ENCODE measurements around the gene BMS1. TPM values are rescaled to one million over a fixed set of nuclear protein-coding genes. Genes with fewer than 3 reads are reported as not detected.
A peak's percentile ranks its signal among the peaks of the same experiment; 100 is the strongest.
"Not testable (repeated sequence)": the region's sequence is repeated elsewhere in the genome, so short reads cannot be mapped to it uniquely, and the experiment has no call there.

Gene BMS1, protein sequence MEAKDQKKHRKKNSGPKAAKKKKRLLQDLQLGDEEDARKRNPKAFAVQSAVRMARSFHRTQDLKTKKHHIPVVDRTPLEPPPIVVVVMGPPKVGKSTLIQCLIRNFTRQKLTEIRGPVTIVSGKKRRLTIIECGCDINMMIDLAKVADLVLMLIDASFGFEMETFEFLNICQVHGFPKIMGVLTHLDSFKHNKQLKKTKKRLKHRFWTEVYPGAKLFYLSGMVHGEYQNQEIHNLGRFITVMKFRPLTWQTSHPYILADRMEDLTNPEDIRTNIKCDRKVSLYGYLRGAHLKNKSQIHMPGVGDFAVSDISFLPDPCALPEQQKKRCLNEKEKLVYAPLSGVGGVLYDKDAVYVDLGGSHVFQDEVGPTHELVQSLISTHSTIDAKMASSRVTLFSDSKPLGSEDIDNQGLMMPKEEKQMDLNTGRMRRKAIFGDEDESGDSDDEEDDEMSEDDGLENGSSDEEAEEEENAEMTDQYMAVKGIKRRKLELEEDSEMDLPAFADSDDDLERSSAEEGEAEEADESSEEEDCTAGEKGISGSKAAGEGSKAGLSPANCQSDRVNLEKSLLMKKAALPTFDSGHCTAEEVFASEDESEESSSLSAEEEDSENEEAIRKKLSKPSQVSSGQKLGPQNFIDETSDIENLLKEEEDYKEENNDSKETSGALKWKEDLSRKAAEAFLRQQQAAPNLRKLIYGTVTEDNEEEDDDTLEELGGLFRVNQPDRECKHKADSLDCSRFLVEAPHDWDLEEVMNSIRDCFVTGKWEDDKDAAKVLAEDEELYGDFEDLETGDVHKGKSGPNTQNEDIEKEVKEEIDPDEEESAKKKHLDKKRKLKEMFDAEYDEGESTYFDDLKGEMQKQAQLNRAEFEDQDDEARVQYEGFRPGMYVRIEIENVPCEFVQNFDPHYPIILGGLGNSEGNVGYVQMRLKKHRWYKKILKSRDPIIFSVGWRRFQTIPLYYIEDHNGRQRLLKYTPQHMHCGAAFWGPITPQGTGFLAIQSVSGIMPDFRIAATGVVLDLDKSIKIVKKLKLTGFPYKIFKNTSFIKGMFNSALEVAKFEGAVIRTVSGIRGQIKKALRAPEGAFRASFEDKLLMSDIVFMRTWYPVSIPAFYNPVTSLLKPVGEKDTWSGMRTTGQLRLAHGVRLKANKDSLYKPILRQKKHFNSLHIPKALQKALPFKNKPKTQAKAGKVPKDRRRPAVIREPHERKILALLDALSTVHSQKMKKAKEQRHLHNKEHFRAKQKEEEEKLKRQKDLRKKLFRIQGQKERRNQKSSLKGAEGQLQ
- total RNA-seq = 10 to 100 TPM; 11.6 to 14.9 (median 14.2) TPM

DNA sequence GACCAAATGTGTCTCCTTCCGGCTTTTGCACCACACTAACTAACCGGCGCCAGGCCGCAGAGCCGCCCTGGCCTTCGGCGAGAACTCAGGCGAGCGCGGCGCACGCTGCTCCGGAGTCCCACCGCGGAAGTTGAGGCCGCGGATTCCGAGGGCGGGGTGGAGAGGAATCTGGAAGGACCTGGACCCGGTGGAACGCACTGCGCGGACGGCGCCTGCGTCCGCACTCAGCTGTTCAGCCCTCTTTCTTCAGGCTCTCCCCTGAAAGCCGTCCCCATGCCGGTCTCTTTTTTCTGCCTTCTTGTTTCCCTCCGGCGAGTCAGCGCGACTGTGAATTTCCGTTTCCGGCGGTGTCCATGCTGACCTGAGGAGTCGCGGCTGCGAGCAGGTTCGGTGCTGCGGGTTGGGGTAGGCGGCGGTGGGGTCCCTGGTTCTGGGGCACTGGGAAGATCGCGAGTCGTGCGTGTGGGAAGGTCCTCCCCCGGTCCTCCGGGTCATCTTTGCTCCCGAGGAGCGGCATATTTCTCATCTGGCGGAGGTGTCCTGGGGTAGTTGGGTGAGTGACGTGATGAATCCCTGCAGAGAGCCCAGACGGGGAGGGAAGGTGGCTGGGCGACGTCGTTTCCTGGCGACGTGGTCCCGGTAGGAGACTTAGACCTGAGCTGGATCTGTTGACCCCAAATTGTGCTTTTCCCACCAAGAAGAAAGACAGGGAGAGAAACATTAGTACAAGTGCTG is at the start of gene BMS1:
BMS1 (plus strand) TSS at position 350 of the 735 bp plus-strand sequence. CDS start 1,600 bp downstream, outside the sequence.
- Histone ChIP-seq H3K27me3 (no peaks in the 10 kb centered on the region), H3K27ac (peak within 1 kb of the TSS; percentile 85 to 92 (median 88)), H3K9me3 (no peaks in the 10 kb centered on the region), H3K4me1 (peaks cover 0 to 26% (median 3%) of the 10 kb centered on the region in 4 donors), H3K4me3 (peak within 1 kb of the TSS; percentile 57 to 88 (median 72)), H3K36me3 (peaks cover 0 to 31% (median 2%) of the 10 kb centered on the region in 3 donors)
- 0 to 1% methylated on average over 50 to 57 of the region's 60 CpGs for WGBS, 2 donors
- TF ChIP-seq POLR2A (IDR thresholded peaks at IDR 0.05) = peak; percentile 45 to 68
- TF ChIP-seq, protein P1, sequence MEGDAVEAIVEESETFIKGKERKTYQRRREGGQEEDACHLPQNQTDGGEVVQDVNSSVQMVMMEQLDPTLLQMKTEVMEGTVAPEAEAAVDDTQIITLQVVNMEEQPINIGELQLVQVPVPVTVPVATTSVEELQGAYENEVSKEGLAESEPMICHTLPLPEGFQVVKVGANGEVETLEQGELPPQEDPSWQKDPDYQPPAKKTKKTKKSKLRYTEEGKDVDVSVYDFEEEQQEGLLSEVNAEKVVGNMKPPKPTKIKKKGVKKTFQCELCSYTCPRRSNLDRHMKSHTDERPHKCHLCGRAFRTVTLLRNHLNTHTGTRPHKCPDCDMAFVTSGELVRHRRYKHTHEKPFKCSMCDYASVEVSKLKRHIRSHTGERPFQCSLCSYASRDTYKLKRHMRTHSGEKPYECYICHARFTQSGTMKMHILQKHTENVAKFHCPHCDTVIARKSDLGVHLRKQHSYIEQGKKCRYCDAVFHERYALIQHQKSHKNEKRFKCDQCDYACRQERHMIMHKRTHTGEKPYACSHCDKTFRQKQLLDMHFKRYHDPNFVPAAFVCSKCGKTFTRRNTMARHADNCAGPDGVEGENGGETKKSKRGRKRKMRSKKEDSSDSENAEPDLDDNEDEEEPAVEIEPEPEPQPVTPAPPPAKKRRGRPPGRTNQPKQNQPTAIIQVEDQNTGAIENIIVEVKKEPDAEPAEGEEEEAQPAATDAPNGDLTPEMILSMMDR (IDR thresholded peaks at IDR 0.05) = no peak
- TF ChIP-seq EP300 (IDR thresholded peaks at IDR 0.05) = peak; percentile 76 to 93
- DNase-seq (ENCODE audit: low spot score in 2 of 2) = peak; percentile 68 to 83

DNA sequence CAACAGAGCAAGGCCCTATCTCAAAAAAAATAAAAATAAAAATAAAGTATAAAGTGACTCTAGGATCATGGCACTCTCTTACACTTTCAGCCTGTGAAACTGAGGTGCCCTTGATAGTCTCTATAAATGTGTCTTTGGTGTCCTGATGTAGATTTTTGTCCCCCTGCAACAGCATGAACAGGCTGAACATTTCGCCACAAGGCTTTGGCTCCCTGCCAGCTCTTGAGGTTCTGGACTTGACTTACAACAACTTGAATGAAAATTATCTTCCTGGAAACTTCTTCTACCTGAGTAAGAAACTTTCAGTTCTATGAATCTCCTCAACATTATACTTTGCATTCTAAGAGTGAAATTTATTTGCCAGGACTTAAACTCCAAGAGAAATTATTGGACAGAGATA is 48.1 kb upstream of the BMS1 start:
- no peaks in the 10 kb centered on the region for H3K27me3 ChIP-seq
- no peaks in the 10 kb centered on the region for H3K36me3 ChIP-seq
- DNase-seq (ENCODE audit: low spot score in 2 of 2) = peak in 1 of 2 donors; percentile 24
- WGBS, 2 donors = 27 to 31% methylated on average over 1 of the region's 1 CpG
- no peaks in the 10 kb centered on the region for H3K4me1 ChIP-seq
- no peaks in the 10 kb centered on the region for H3K9me3 ChIP-seq
- TF ChIP-seq POLR2A (IDR thresholded peaks at IDR 0.05) = no peak
- TF ChIP-seq, protein P1 (IDR thresholded peaks at IDR 0.05) = no peak
- no peak for TF ChIP-seq EP300 (IDR thresholded peaks at IDR 0.05)
- H3K4me3 ChIP-seq = no peak overlapping the region
- H3K27ac ChIP-seq = no peak overlapping the region

DNA sequence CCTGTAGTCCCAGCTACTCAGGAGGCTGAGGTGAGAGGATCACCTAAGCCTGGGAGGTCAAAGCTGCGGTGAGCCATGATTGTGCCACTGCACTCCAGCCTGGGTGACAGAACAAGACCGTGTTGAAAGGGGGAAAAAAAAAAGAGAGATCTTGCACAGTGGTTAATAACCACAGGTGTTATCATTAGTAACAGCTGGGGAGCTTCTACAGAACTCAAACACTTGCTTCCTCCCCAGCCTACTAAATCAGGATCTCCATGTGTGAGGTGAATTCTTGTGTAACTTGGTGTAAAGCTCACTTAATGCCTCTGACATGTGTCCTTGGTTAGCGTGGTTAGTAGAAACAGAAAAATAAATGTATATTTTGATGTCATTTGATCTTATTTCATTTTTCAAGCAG is 43.9 kb upstream of the BMS1 start:
- TF ChIP-seq, protein P1 (IDR thresholded peaks at IDR 0.05) = no peak
- no peak for TF ChIP-seq EP300 (IDR thresholded peaks at IDR 0.05)
- TF ChIP-seq POLR2A (IDR thresholded peaks at IDR 0.05) = no peak

DNA sequence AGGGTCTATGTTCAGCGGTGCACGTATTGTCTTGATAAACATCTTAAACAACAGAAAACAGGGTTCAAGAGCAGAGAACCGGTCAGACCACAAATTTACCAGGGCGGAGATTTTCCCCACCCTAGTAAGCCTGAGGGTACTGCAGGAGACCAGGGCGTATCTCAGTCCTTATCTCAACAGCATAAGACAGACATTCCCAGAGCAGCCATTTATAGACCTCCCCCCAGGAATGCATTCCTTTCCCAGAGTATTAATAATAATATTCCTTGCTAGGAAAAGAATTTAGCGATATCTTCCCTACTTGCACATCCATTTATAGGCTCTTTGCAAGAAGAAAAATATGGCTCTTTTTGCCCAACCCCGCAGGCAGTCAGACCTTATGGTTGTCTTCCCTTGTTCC is 41.1 kb upstream of the BMS1 start:
- H3K4me3 ChIP-seq; DNase-seq (ENCODE audit: low spot score in 2 of 2); H3K36me3 ChIP-seq; H3K27ac ChIP-seq; H3K4me1 ChIP-seq; H3K27me3 ChIP-seq: not testable (repeated sequence)
- 88 to 90% methylated on average over 7 of the region's 7 CpGs for WGBS, 2 donors
- peaks cover 0 to 22% (median 0%) of the 10 kb centered on the region in 4 donors for H3K9me3 ChIP-seq

More for the DNA sequence above, 43.9 kb upstream of the BMS1 start:
- Histone ChIP-seq H3K27me3 (no peaks in the 10 kb centered on the region), H3K9me3 (peaks cover 0 to 20% (median 0%) of the 10 kb centered on the region in 4 donors), H3K4me1 (no peaks in the 10 kb centered on the region), H3K4me3 (no peak overlapping the region), H3K36me3 (no peaks in the 10 kb centered on the region), H3K27ac (no peak overlapping the region)
- 62 to 68% methylated on average over 3 of the region's 3 CpGs for WGBS, 2 donors
- DNase-seq (ENCODE audit: low spot score in 2 of 2) = no peak
